GM21528 (cell line): ENCODE data around the gene PP2D1.
"Not testable (repeated sequence)": the region's sequence is repeated elsewhere in the genome, so short reads cannot be mapped to it uniquely, and the experiment has no call there.

ENCODE experiments used
- ATAC-seq: cut with Tn5 transposase; IDR thresholded peaks from one replicate; pipeline ENCODE4 v1.9.1; 2021; ENCODE audit warnings: mild to moderate bottlenecking, moderate library complexity; ENCODE audit not compliant: unreplicated experiment, low FRiP score

The PP2D1 gene

DNA sequence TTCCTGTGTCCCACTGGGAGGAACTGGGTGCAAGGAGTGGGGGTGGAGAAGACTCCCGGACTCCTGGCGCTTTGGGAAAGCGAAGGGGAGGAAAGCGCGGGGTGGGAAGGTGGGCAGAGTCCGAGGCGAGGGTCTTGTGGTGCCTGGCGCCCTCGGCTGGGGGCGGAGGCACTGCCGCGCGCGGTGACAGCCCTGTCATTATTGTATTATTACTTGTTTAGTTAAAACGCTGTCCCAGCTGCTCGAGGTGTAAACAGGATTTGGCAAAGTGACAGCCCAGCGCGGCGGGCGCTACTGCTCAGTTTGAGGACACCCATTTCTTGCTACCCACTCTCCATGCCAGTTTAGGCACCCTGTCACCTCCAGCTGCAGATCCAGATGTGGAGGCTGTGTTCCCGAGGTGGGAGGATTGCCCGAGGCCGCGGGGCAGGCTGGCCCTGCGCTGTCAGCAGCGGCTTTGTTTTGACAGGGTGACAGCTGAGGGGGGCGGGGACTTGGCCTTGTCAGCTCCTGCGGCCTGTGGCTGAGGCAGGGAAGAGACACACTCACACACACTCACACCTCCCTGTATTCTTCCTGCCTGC, 29.2 kb upstream of the PP2D1 start:
- peak; percentile 51 for ATAC-seq

DNA sequence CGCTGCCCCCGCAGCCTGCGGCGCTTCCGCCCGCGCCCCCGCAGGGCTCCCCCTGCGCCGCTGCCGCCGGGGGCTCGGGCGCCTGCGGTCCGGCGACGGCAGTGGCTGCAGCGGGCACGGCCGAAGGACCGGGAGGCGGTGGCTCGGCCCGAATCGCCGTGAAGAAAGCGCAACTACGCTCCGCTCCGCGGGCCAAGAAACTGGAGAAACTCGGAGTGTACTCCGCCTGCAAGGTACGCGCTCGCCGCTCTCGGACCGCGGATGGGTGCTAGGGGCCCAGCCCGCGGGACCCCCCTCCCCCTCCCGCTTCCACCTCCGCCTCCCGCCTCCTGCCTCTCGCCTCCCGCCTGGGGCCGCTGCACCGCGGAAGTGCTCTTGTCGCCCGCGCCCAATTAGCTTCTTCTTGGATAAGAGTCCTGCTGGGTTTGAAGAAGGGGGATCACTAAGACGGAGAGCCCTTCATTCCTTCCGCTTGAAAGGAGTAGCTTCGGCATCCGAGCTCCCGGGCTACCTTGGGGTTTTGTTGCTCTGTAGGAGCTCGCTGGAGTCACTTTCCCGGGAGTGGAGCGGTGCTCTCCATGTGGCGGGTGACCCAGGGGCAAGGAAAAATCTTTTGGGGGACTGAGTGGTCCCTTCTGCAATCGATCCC, 28.6 kb upstream of the PP2D1 start:
- ATAC-seq = peak; percentile 48

DNA sequence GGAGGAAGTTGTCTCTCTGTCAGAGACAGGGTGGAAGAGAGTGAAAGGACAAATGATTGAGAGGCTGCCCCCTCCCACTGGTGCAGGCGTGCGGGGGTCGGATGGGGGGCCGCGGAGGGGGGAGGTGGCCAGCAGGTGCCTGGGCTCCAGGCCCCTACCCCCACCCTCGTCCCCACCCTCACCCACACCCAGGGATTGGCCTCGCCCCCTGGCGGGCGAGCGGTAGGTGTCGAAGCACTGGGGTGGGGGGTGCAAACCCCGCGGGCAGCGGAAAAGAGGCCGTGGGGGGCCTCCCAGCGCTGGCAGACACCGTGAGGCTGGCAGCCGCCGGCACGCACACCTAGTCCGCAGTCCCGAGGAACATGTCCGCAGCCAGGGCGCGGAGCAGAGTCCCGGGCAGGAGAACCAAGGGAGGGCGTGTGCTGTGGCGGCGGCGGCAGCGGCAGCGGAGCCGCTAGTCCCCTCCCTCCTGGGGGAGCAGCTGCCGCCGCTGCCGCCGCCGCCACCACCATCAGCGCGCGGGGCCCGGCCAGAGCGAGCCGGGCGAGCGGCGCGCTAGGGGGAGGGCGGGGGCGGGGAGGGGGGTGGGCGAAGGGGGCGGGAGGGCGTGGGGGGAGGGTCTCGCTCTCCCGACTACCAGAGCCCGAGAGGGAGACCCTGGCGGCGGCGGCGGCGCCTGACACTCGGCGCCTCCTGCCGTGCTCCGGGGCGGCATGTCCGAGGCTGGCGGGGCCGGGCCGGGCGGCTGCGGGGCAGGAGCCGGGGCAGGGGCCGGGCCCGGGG, 27.9 kb upstream of the PP2D1 start, which contains the start of gene KAT2B:
Gene KAT2B (plus strand): TSS at position 682 of the 783 bp plus-strand sequence. CDS start 32 bp downstream, at position 714.
- ATAC-seq = peak; percentile 52

DNA sequence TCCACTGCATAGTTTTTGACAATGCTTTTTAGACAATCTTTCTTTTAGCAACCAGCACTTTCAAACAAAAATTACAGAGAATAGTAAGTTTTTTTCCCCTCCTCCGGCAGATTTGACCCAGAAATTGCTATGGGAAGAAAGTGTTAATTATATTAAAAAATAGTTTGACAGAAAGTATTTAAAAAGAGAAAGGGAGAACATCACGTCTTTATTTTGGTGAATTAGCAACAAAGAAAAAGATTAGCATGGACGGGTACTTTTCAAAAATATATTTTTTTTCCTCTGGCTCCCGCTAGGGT, 27.4 kb upstream of the PP2D1 start:
- ATAC-seq = no peak

DNA sequence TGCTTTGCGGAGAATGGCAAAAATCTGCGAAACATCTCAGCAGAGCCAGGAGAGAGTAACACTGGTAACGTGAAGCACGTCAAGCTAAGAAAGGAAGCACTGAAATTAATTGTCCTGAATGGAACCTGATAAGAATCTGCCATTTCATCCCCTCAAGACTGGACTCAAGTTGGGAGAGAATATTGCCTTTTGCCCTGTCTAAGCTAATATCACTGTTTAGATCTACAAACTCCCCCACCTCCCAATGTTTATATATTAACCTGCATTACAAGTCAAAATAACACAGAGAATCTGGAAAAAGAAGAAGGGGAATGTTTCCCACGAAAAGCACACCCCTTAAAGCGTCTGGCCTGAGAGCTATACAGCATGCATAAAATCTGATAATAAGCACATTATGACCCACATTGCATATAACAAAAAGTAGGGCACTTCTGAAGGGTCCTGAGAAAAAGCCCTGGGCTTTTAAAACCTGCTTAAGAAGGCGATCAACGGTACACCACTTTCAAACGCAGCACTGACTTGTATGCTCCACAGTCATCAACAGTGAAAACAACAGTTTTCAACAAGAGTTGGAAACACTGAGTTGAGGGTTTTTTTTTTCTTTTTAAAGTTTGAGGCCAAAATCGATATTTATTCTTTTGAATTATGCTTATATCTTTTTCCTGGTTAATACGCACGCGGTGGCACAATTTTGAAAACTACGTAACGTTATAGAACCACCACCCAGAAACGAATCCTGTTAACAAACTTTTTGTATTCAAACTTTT, 26.8 kb upstream of the PP2D1 start:
- ATAC-seq = no peak

DNA sequence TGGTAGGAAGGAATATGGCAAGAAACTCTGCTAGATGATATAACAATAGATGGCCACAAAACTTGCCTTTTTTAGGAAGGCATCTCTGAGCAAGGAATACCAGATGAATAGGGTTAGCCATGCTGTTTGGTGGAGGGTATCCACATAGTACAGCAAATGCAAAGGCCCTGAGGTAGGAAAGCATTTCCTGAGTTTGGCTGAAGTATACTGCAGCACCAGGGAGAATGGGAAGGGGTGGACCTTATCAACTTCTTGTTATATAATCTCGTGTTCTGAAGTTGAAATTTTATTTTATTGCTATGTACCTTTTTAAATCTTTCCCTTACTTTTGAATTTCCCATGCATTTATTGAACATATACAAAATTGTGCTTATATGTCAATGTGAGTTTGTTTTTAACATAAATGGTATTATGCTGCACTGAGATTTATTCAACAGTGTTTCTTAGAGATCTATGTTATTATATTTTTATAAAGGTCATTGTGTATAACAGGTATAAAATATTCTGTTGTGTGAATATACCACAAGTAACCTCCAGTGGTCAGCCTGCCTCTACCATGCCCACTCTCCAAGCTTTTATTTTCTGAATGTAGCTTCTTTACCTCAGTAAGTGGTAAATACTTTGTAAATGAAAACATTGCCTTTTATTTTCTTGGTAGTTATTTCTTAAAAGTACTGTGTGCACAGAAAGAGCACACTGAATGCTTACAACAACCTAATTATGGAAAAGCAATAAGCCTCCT, 25.4 kb upstream of the PP2D1 start:
- ATAC-seq = no peak

DNA sequence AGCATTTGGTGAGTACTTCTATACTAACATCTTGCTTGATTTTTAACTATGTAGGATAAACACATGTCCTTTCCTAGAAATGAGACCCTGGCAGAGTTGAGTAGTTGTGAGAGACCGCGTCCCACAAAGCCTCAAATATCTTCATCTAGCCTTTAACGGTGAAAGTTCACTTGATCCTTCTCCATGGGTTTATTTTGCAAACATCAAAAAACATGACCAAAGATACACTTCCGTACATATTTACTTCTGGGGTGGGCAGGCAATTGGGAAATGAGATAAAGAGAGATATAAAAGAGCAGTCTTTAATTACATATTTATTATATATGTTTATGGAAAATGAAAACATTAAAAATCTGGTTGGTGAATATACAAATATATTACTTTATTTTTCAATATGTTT, 23.0 kb upstream of the PP2D1 start:
- ATAC-seq = no peak

DNA sequence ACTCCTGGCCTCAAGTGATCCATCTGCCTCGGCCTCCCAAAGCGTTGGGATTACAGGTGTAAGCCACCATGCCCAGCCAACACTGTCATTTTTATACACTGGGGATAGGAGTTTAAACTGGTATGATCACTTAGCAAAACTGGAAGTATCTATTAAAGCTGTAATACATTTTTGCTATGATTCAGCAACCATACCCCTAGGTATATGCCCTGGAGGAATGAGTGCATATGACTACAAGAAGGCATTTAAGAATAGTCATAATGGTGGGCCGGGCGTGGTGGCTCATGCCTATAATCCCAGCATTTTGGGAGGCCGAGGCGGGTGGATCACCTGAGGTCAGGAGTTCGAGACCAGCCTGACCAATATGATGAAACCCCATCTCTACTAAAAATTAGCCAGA, 19.9 kb upstream of the PP2D1 start:
- ATAC-seq = not testable (repeated sequence)

DNA sequence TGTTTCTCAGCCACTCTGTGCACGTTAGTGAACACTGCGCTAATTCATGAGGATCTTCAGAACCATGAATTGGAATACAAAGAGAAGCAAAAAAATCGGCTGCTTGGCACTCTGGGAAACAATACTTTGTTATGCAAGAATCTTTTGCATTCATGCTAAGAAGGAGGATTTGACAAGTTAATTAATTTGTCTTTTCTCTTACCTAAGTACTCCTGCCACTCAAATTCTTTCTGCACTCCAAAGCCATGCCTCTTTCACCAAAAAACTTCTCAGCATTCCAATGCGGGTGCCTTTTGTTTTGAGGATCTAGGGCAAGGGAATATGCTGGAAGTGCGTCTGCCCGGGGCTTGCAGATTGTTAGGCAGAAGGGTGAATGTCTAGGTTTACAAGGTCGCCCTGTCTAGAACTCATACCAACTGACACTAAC, 16.9 kb upstream of the PP2D1 start:
- no peak for ATAC-seq

DNA sequence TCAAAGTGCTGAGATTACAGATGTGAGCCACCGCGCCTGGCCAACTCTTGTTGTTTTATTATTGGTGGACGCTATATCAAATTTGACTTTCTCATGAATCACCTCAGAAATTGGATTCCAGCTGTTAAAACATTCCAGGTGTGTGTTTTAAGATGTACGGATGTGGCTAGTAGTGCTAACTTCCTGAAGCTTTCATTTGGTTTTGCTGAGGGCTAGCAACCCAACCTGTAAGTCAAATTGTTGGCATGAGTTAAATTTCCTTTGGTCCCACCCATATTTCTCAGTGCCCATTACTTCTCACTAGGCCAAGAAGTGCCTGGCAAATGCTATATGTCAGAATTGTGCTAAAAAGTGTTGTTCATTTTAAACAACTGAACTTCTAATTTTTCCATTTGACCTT, 15.1 kb upstream of the PP2D1 start:
- ATAC-seq = no peak

DNA sequence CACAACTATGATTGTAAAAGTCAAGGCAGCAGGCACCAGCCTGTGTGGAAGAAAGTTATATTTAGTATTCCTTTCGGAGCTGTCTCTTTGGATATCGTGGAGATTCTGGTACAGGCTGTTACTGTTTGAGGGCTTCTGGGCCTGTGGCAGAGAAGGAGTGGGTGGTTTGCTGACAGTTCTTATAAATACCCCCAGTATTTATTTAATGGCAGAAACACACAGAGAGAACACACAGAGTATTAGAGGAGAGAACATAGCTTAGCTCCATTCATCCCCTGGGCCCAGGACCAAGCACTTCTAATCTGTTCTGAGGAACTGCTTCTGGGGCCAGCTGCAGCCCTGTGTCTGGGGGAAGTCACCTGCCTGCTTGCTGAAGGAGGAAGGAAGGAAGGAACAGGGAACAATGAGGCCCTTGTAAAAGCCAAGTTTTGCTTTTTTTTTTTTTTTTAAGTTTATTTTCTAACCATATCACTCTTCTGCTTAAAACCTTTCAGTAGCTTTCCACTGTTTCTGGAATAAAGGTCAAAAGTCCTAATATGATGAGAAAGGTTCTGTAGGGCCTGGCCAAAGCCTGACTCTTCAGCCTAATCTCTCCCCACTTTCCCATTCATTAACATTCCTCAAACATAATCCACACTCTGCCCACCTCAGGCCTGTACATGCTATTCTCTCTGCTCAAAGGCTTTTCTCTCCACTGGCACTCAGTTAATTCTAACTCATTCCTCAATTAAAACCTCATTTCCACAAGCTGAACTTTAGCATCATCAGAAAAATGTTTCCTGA, 11.8 kb upstream of the PP2D1 start:
- no peak for ATAC-seq

DNA sequence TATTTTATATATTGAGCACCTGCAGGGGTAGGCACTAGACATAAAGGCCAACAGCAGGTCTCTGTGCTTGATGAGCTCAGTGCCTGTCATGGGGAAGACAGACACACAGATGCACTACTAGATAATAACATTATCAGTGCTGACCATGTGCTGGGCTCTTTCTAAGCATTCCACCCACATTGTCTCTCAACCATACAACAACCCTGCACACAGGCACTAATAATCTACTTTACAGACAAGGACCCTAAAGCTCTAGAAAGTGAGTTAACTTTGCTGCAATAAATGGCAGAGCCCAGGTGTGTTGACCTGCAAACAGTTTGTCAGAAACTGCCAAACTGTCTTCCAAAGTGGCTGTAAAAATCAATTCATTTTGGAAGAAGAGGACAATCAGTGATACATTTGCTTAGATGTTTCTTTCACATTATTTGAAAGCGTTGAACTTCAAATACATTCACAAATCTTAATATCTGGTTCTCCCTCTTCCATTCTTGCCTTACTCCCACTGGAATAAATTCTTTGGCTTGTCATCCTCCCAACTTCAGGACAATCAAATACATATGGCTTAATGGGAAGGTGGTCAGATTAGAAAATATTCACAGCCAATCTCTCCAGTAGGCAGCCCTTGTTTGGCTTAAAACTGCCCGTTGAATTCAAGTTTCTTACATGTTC, 11.0 kb upstream of the PP2D1 start:
- no peak for ATAC-seq

DNA sequence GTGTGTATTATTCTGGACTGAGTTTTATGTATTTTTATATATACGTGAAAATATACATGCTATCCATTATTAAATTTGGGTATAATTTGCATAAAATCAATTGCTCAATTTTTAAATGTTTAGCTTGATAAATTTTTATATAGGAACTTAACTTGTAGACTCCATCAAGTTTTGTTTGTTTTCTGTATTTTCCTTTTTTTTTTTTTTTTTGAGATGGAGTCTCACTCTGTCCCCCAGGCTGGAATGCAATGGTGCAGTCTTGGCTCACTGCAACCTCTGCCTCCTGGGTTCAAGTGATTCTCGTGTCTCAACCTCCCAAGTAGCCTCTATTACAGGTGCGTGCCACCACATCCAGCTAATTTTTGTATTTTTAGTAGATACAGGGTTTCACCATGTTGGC, 4.0 kb upstream of the PP2D1 start:
- not testable (repeated sequence) for ATAC-seq

DNA sequence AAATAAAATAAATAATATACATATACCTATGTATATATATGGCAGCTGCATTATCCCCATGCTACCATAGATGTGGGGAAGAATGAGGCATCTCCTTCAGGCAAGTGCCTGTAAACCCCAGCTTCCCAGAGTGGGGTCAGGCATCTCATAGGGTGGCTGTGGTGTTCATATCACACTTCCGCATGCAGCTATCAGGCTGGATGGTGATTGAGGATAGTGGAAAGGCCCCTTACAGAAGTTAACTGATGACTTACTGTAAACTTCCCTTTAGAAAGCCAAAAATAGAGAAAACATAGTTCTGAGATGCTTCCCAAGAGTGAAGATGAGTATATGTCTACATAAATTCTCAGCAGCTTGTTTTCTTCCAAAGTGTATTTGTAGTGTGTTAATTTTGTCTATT, 3.5 kb upstream of the PP2D1 start:
- no peak for ATAC-seq

DNA sequence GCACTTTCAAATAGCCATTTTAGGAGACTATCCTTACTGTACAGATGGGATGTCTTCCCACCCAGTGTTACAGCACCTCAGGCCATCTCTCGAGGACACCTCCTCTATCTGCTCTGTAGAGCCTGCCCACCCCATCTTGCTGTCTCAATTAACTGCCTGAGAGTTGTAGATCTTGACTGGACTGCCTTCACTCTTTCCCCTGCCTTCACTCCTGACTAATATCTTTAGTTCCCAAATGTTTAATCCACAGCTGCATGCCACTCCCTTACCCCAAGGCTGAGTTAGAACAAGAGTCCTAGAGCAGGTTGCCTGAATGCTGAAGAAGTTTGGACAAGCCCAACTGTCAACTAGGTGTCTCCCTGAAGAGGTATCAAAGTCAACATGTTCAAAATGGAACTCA, 1.3 kb upstream of the PP2D1 start:
- no peak for ATAC-seq

DNA sequence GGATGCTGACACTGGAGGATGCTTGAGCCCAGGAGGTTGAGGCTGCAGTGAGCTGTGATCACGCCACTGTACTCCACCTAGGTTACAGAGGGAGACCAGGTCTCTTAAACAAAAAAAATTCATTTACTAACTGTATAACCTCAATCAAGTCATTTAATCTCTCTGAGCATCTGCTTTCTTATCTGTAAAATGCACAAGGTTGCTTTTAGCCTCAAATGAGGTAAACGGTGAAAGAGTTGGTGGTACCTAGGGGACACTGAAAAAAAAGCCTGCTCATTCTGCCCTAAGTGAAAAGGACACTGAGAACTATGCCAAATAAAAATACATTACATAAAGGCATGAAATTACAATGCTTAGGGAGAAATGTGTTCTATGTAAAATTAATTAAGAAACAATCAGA, 3.4 kb downstream of the PP2D1 start:
- no peak for ATAC-seq

DNA sequence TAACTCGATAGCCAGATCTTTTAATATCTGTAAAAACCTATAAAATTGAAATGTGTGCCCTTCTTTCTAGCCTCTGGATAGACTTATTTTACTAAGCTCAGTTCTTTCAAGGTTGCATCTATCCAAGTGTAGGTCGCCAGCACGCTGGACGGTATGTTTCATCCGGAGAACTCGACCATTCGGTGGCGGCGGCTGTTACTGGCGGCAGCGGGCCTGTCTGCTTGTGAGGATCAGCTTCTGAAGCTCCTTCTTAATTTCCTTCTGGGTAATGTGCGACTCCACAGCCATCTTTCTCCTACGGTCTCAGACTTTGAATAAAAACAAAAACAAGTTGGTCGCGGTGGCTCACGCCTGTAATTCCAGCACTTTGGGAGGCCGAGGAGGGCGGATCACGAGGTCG, 4.1 kb downstream of the PP2D1 start:
- ATAC-seq = no peak

DNA sequence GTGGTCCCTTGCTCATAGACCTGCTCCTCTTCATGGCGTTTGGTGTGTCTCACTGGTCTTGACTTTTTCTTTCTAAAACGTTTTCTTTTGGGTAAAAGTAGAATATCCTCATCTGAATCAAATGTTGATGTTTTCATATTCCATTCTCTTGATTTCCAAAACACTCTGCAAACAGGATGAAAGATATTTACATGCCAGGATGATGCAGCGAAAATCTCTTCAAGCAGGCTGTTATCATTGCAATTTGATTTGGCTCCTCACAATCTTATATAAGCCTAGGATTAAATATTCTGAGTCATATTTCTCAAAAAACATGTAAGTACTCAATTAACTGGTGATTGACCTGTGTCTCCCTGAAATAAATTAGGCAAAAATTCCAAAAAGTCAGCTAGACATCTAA, 10.1 kb downstream of the PP2D1 start:
- no peak for ATAC-seq

DNA sequence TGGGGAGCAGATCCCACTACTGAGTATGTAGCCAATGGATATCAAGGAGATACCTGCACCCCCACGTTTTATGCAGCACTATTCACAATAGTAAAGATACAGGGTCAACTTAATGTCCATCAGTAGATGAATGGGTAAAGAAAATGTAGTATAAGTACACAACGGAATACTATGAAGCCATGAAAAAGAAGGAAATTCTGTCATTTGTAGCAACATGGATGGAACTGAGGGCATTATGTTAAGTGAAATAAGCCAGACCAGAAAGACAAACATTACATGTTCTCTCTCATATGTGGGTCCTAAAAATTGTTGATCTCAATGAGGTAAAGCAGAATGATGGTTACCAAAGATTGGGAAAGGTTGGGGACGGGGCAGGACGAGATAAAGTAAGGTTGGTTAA, 14.6 kb downstream of the PP2D1 start:
- no peak for ATAC-seq
